HG03460 (cell line): ENCODE measurements around the gene ZDHHC3.
"Not testable (repeated sequence)": the region's sequence is repeated elsewhere in the genome, so short reads cannot be mapped to it uniquely, and the experiment has no call there.

Source experiments
- ATAC-seq: cut with Tn5 transposase; IDR thresholded peaks from one replicate; pipeline ENCODE4 v1.9.1; 2021; ENCODE audit not compliant: unreplicated experiment

Gene ZDHHC3

GRCh38 chr3:44966795-44967278, 9.1 kb downstream of the ZDHHC3 start:
- ATAC-seq, result peak; percentile 74

- ATAC-seq, result no peak
Observed at GRCh38 chr3:44965165-44965564, 10.8 kb downstream of the ZDHHC3 start.

GRCh38 chr3:44963571-44964325, 12.2 kb downstream of the ZDHHC3 start:
- ATAC-seq, result no peak

GRCh38 chr3:44962621-44963393, 13.2 kb downstream of the ZDHHC3 start:
- ATAC-seq, result no peak

- ATAC-seq, result no peak
Observed at GRCh38 chr3:44961888-44962287, 14.1 kb downstream of the ZDHHC3 start.

- ATAC-seq, result no peak
Observed at GRCh38 chr3:44960387-44961026, 15.5 kb downstream of the ZDHHC3 start.

- ATAC-seq, result no peak
Observed at GRCh38 chr3:44958386-44958785, 17.6 kb downstream of the ZDHHC3 start.

- ATAC-seq, result no peak
Observed at GRCh38 chr3:44957986-44958385, 18.0 kb downstream of the ZDHHC3 start.

- ATAC-seq, result no peak
Observed at GRCh38 chr3:44955917-44956316, 20.1 kb downstream of the ZDHHC3 start.

GRCh38 chr3:44954962-44955361, 21.0 kb downstream of the ZDHHC3 start:
- ATAC-seq, result peak; percentile 52

- ATAC-seq, result no peak
Observed at GRCh38 chr3:44954304-44954703, 21.7 kb downstream of the ZDHHC3 start.

GRCh38 chr3:44952689-44953088, 23.3 kb downstream of the ZDHHC3 start:
- no peak for ATAC-seq

- no peak for ATAC-seq
Observed at GRCh38 chr3:44950275-44950734, 25.7 kb downstream of the ZDHHC3 start.

GRCh38 chr3:44949770-44950169, 26.2 kb downstream of the ZDHHC3 start:
- ATAC-seq, result not testable (repeated sequence)

GRCh38 chr3:44948239-44948638, 27.7 kb downstream of the ZDHHC3 start:
- ATAC-seq, result no peak

- ATAC-seq, result no peak
Observed at GRCh38 chr3:44942202-44942921, 33.6 kb downstream of the ZDHHC3 start.

GRCh38 chr3:44939581-44940036, 36.4 kb downstream of the ZDHHC3 start:
- ATAC-seq, result no peak

GRCh38 chr3:44932986-44933944, 42.7 kb downstream of the ZDHHC3 start:
- ATAC-seq, result no peak

GRCh38 chr3:44932271-44932670, 43.7 kb downstream of the ZDHHC3 start:
- no peak for ATAC-seq

GRCh38 chr3:44931791-44932190, 44.2 kb downstream of the ZDHHC3 start:
- ATAC-seq, result no peak
